NCI-H524 (cell line): Measurements from ENCODE around the gene EXOC6.

Source experiments
- DNase-seq, 2 experiments: peaks; one replicate each; lab custom pipeline; 2025; lab: John Stamatoyannopoulos, UW

The EXOC6 gene, protein sequence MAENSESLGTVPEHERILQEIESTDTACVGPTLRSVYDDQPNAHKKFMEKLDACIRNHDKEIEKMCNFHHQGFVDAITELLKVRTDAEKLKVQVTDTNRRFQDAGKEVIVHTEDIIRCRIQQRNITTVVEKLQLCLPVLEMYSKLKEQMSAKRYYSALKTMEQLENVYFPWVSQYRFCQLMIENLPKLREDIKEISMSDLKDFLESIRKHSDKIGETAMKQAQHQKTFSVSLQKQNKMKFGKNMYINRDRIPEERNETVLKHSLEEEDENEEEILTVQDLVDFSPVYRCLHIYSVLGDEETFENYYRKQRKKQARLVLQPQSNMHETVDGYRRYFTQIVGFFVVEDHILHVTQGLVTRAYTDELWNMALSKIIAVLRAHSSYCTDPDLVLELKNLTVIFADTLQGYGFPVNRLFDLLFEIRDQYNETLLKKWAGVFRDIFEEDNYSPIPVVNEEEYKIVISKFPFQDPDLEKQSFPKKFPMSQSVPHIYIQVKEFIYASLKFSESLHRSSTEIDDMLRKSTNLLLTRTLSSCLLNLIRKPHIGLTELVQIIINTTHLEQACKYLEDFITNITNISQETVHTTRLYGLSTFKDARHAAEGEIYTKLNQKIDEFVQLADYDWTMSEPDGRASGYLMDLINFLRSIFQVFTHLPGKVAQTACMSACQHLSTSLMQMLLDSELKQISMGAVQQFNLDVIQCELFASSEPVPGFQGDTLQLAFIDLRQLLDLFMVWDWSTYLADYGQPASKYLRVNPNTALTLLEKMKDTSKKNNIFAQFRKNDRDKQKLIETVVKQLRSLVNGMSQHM

DNA sequence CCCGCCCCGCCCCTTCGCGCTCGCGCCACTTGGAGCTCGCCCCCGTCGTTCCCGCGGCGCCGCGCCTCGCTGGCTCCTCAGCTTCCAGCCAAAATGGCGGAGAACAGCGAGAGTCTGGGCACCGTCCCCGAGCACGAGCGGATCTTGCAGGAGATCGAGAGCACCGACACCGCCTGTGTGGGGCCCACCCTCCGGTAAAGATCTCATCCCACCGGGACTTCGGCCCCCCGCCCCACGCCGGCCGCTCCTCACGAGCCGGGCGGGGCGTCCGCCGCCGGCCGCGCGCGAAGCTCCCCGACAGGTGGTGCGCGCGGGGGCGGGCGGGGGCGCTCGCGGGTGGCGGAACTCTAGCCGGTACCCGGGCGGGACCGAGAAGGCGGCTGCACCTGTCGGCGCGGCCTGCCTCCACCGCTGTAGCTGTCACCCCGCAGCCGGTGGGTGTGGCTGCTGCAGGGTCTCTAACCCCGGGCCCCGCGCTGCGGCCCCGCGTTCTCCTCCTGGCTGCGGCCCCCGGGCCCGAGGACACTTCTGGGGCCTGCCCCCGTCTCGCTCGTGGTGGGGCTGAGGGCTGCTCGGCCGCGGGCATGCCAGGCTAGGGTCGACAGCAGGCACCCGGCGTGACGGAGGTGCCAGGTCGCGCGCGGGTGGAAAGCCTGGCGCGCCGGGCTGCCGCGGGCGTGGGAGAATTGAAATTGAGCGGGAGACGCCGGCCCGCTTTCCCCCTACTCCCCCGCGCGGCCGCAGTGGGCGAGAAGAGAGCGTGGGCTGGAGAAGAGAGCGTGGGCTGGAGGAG is at the start of gene EXOC6:
TSS of gene EXOC6 (plus strand) at position 80 of the 793 bp plus-strand sequence. CDS start at position 94, 14 bp downstream.
- peak; percentile 28 to 60 for DNase-seq

DNA sequence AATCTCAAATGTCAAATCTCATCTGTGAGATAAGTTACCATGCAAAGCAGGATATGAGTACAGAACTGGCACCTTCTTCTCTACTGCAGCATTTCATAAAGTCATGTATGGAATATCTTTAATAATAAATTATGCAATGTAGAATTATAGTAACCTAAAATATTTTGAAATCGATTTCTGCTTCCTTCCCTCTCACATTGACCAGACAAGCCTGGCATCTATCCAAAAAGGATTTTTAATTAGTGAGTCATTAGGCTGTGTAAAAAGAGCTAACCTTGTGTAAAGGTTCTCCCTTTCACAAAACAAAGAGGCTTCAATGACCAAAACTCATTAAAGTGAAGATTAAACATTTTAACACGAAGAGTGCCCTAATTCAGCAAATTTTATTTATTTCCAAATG is 48.8 kb upstream of the EXOC6 start:
- peak in 1 of 2 experiments; percentile 6 for DNase-seq

DNA sequence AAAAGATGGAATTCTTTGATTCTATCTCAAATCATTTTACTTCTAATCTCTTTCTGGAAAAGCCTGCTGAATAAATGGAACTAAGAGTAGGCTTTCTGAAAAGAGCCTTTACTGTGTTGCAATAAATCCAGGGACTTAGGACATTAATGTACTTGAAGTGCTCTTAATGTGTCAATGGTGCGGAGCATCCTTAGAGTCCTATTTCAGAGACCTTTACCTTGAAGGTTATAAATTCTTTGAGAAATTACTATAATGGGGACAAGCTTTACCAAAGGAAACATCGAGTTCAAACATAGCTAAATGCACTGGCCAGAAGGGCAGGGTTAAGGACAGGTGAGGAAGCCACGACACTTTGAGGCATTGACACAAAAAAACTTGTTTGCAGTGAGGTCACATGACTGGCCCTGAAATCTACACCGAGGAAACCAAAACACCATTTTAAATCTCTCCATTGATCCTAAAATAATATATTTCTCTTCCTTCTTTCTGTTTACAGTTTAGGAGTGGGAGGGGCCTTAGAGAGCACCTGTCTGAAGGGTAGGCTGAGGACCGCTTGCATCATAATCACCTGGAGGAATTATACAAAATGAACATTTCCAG is 48.1 kb upstream of the EXOC6 start:
- DNase-seq: peak; percentile 34 to 63

DNA sequence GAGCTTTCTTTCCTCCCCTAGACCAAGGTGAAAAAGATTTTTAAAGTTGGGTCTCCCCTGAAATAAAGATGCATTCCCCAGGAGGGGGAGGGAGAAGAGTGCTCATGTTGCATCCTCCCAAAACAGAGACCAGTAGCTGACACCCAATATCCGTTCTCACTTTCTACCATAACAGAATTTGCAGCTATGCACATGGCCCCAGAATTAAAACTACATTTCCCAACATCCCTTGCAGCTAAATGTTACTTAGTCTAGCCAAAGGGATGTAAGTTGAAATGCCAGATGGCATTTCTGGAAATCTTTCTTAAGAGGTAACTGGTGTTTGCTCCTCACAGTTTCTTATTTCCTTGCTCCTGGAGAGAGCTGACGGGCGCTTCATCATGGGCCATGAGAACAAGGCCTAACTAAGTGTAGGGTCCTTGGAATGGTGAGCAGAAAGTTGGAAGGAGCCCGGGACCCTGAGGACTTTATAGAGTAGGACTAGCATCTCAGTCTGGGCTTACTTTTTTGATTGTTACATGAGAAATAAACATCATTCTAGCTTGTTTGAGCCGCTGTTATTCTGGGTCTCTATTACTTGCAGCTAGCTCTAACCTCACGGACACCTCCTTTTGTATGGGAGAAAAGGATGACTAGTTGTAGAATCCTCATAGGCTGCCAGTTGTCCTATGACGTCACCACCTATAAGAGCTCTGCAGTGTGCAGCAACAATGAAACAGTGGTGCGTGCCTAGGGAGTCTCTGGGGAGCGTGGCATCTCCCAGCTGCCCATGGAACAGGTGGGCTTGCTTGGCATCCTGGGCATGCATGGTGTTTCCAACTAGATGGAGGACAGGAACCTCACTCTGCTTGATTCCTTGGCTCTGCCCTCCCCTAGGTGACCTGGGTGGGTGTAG is 46.1 kb upstream of the EXOC6 start:
- DNase-seq: peak; percentile 57 to 72

DNA sequence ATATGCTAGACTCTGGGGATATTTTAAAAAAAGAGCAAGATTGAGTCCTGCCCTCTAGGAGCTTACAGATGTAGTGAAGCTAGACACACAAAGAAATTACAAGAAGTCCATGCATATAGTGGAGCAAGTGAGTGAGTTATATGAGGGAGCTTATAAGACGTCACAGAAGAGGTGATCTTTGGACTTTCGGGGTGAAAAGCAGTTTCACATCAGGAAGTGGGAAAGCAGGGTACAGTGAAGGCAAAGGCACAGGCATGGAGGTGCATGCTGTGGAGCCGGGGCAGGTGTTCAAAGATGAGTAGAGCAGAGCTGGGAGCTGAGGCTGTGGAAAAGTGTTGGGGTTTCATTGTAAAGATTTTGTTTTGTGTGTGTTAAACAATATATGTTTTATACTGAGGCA is 38.5 kb upstream of the EXOC6 start:
- no peak for DNase-seq

DNA sequence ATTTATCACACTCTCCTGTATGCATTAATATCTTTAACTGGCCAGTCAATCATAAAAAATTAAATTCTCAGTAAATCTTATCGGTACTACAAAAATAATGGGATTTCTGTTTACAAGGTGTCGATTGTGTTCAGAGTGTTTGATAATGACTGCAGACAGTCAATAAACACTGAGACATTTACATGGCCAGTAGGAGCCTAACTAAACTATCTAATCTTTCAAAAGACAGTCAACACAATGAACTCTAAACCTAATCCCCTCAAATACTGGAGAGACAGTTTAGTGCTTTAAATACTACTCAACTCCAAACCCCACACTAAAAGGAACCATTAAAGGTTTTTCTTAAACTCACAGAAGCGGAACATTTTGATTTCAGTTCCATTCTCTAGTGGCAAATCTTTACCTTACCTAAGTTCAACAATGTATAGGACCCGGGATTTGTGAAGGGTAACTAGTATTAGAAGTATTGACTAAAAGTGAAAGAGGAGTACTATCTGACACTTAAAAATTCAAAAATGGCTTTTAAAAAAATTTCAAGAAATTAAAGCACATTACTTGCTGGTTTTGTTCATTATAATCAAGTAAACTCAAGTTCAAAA is 37.3 kb upstream of the EXOC6 start:
- no peak for DNase-seq

DNA sequence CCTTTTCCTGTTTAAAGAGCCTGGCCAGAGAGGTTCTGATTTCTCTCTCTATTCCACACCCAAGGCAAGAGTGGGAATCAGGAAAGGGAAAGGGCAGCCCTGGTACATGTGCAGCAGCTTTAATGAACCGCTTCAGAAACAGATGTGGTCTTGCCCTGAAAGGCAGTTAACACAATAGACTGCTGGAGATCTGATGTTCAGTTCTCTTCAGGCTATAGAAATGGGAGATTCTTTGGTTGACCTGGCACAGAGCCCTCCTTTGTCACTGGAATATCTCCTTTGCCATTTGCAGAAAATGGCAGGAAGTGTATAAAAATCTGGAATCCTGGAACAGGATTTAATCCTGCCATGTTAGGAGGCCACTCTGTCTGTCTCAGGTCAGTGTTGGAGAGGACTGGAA is 36.3 kb upstream of the EXOC6 start:
- no peak for DNase-seq

DNA sequence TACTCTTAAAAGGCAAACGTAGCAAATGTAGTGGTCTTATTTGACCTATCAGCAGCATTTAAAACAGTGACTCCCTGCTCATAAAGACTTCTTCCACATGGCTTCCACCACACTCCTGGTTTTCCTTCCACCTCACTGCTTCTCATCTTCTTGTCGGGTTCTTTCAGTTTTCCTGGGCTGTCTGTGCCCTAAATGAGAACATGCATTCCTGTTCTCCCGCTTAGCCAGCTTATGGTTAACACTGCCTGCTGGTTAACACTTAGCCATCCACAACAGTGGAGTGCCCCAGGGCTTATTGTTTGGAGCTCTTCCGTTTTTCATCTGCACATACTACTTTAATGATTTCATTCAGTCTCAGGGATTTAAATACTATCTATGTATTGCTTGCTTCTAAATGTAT is 34.3 kb upstream of the EXOC6 start:
- DNase-seq: no peak

DNA sequence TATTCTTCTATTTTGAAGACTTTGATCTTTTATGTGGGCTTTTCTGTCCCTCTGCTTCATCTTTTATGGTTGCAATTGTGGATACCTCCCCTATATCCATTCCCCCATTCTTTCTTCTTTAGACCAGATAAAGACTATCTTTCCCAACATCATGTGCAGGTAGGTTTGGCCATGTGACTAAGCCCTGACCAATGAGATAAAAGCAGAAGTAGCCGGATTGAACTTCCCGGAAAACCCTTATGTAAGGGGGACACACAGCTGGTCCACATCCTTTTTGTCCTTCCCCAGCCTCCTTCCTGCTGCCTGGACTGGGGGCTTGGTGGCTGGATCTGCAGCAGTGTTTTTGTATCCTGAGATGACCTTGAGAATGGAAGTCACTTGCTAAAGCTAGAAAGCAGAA is 33.5 kb upstream of the EXOC6 start:
- no peak for DNase-seq

DNA sequence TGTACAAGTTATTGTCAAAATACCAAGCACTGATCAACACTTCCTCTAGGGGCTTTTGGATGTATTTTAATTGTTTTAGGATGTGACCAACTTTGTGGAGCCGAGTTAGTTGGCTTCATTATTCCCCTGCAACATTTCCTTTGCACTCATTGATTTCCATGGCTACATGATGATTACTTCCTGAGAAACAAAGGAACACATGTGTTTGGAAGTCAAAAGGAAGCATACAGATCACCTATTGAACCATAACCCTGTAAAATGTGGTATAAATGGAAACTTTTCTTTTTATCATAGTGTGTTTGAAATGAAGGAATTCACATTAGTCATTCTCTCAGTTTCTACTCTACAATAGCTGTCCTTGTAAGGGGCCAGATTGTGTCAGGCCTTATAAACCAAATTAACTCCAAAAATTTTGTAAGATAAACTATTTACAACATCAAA is 32.2 kb upstream of the EXOC6 start:
- DNase-seq: no peak

DNA sequence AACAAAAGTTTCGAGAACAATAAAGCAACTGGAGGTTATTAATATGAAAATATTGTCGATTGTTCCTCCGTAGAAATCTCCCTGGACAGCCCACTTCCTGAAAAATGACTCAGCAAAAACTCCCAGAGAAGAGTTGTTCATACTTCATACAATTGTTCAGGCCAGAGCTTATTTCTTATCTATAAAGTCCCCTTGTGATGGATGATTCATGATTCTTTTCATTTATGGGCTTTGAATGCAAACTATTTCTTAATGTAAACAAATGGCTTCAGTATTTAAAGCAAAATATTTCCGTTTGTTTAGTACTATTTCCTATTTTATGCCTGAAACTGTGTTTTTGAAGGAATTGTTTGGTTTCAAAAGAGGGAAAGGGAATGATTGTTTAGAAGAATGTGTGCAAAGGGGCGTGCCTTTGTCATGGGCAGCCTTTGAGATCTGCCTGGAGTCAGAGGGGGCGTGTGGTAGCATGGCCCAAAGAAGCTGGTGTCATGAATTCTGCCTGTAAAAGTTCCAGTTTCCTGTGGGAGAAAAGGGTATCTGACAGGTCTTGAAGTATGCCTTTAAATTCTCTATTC is 26.2 kb upstream of the EXOC6 start:
- no peak for DNase-seq

DNA sequence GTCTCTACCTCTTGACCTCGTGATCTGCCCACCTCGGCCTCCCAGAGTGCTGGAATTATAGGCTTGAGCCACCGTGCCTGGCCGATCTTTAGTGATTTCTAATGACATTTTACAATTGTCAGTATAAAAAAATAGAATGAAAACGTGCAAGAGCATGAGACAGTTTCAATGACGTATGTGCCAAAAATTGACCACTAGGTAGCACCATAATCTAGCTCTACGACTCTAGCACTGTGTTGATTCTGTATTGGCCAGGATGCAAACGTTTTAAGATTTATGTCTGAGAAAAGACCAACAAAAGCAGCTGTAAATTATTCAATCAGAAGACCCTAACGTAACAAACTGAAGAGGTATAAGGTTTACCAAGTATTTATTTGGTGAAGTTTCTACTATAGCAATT is 25.4 kb upstream of the EXOC6 start:
- DNase-seq: no peak

DNA sequence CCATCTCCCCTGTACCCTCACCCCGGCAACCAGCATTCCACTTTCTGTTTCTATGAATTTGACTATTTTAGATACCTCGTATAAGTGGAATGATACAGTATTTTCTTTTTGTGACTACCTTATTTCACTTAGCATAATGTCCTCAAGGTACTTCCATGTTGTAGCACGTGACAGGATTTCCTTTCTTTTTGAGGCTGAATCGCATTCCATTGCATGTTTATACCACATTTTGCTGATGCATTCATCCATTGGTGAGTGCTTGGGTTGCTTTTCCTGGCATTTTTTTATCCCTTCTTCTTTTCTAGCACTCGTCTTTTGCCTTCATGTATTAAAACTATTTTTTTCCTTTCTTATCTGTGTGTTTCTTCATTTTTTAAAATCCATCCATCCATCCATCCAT is 22.3 kb upstream of the EXOC6 start:
- DNase-seq: no peak

DNA sequence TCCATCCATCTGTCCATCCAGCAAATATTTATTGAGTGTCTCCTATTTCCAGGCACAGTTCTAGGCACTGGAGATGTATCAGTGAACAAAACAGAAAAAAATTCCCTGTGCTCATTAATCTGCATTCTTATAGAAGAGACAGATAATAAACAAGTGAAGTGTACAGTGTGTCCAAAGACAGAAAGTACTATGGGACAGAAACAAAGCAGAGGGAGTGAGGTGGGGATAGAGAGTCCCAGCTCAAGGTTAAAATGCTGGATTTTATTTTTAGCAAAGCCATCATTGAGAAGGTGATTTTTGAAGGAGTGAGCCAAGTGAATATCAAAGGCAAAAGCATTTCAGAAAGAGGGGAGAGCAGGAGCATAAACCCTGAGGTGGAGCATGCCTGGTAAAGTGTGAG is 21.8 kb upstream of the EXOC6 start:
- DNase-seq: no peak

DNA sequence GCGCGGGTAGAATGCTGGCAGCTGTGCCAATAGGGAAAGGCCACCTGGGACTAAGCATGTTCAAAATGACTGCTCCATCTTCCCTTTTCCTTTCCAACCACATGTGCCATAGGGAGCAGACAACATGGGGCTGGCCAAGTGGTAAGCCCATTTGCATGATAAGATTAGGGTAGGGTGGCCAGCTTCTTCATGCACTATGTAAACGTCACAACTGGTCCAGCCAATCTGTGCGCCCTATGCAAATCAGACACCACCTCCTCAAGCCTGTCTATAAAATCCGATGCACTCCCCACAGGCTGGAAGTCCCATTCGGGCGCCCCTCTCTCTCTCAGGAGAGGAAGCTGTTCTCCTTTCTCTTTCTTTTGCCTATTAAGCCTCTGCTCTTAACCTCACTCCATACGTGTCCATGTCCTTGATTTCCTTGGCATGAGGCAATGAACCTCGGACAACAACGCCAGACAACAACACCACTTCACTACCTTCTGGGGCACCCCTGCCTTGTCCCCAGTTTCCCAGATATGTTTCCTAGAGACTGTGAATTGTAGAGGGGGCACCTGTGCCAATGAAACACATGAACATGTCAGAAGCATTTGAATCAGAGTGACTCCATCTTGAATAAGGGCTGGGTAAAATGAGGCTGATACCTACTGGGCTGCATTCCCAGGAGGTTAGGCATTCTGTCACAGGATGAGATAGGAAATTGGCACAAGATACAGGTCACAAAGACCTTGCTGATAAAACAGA is 19.1 kb upstream of the EXOC6 start:
- DNase-seq: no peak

DNA sequence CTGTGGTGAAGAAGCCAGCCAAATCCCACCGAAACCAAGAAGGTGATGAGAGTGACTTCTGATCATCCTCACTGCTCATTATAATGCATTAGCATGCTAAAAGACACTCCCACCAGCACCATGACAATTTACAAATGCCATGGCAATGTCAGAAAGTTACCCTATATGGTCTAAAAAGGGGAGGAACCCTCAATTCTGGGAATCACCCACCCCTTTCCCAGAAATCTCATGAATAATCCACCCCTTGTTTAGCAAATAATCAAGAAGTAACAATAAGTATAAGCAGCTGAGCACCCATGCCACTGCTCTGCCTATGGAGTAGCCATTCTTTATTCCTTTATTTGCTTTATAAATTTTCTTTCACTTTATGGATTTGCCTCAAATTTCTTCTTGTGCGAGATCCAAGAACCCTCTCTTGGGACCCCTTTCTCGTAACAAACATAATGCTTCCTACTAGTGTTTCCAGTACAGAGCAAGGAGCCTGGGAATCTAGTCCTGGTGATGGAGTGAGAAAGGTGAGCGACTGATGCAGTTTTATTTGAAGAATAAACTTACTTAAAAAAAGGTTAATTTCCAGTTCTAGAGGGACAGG is 18.4 kb upstream of the EXOC6 start:
- no peak for DNase-seq

DNA sequence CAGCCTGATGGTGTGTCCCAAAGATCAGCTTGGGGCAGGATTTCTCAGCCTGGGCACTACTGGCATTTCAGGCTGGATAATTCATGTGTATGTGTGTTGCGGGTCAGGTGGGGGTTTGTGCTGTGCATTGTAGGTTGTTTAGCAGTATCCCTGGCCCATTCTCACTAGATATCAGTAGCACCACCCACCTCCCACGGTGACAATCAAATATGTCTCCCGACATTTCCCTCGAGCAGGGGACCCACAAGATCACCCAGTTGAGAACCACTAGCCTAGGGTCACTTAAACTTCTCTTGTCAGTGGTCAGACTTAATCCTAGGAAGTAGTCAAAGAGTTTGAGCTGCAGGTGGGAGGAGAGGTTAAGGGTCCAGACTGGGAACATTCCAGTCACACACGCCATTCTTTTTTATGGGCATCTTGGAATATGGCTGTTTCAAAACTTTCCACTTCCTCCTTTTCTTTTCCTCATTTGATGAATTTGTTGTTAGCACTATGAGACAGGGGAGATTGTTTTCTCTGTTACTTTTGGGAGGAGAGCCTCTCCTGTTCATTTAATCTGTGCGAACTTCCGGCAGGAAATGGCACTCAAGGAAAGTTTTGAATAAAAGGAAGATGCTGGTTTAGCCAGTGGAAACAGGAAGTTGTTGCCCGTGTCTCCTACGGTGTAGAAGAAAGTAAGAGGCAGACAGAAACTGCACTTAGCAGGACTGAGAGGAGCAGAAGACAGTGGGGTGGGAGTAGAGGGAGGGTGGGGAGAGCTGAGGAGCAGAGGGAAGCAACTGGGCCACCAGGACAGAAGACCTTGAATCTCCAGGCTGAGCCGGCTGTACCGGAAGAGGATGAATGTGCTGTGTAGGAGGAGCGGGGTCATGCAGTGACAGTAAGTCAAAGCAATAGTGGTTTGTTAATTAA is 17.6 kb upstream of the EXOC6 start:
- no peak for DNase-seq

DNA sequence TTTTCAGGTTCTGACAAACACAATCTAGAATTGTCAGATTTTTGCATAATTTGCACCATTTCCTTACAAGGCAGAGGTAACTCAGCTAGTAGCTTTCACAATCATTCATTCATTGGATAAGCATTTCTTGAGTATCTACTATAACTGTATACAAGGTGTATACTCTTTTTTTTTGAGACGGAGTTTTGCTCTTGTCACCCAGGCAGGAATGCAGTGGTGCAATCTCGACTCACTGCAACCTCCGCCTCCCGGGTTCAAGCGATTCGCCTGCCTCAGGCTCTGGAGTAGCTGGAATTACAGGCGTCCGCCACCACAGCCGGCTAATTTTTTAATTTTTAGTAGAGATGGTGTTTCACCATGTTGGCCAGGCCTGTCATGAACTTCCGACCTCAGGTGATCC is 16.2 kb upstream of the EXOC6 start:
- DNase-seq: no peak
